Esophagus muscularis mucosa (tissue), 4 donors: ENCODE results near the gene NEURL1B.

ENCODE experiments used
- EP300 ChIP-seq: sonication (generic); formaldehyde crosslinking; IDR thresholded peaks from one replicate; pipeline ENCODE4 v1.6.1; 2017; ENCODE audit warnings: antibody characterized with exemption
- POLR2A ChIP-seq: fragments of 450-650 bp; IDR thresholded peaks from one replicate; pipeline ENCODE4 v1.6.1; 2017; ENCODE audit warnings: antibody characterized with exemption, moderate library complexity, mild to moderate bottlenecking, low read depth
- POLR2AphosphoS5 ChIP-seq, 2 donors: sonication (generic); formaldehyde crosslinking; IDR thresholded peaks; one replicate each; pipeline ENCODE4 v1.6.1; 2017; ENCODE audit warnings: antibody characterized with exemption in 2 of 2
- TF ChIP-seq, protein P1 (sequence below), 3 experiments: fragments of 200-600 bp in 2 of 3; fragments of 450-650 bp in 1 of 3; sonication (generic) in 2 of 3; IDR thresholded peaks; one replicate each; pipeline ENCODE4 v1.5.1; 2017 to 2019; ENCODE audit warnings: antibody characterized with exemption in 3 of 3, mild to moderate bottlenecking in 2 of 3, moderate library complexity in 1 of 3

GRCh38 chr5:172701291-172701656, 60.2 kb downstream of the NEURL1B start:
- TF ChIP-seq POLR2A (no peak), EP300 (no peak), POLR2AphosphoS5 (IDR thresholded peaks at IDR 0.05) (no peak)
- TF ChIP-seq, protein P1, sequence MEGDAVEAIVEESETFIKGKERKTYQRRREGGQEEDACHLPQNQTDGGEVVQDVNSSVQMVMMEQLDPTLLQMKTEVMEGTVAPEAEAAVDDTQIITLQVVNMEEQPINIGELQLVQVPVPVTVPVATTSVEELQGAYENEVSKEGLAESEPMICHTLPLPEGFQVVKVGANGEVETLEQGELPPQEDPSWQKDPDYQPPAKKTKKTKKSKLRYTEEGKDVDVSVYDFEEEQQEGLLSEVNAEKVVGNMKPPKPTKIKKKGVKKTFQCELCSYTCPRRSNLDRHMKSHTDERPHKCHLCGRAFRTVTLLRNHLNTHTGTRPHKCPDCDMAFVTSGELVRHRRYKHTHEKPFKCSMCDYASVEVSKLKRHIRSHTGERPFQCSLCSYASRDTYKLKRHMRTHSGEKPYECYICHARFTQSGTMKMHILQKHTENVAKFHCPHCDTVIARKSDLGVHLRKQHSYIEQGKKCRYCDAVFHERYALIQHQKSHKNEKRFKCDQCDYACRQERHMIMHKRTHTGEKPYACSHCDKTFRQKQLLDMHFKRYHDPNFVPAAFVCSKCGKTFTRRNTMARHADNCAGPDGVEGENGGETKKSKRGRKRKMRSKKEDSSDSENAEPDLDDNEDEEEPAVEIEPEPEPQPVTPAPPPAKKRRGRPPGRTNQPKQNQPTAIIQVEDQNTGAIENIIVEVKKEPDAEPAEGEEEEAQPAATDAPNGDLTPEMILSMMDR (IDR thresholded peaks at IDR 0.05), result no peak
